Right hindlimb (tissue), 1 donor: Measurements from ENCODE around the gene TERB2.
"Not testable (repeated sequence)": the region's sequence is repeated elsewhere in the genome, so short reads cannot be mapped to it uniquely, and the experiment has no call there.

Experiments used
- DNase-seq: peaks from one replicate; pipeline ENCODE4 v3.0.0-alpha.2; 2018

Gene TERB2

DNA sequence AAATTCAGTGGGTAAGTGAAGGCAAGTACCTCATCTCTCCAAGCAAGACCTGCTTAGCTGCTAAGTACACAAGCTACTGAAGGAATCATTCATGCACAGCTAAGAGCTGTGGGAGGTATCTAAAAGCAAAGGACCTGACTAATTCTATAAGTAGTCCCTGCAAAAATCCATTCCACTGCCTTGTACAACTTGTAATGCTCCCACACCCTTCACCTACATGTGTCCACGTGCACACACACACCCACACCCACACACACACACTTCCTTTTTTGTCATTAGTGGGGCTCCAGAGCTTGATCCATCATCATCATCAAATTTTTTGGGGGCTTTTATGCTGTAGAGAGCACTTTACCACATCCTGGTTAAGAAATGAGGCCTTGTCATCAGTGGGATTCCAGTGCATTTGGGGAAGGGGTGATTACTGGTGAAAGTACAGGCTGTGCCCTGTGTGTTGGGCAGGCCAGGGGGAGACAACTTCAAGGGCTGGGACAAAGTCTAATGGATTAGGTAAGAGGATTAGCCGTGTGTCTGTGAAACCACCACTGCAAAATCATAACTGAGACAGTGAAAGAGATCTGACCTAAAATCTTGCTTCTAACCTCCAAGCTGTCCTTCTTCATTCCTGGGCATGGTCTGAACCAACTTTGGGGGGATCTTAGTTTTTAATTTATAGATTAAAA lies 47.4 kb downstream of the TERB2 start:
- not testable (repeated sequence) for DNase-seq

- not testable (repeated sequence) for DNase-seq
These were observed 48.2 kb downstream of the TERB2 start for GRCh38 chr15:45004590-45005175.

DNA sequence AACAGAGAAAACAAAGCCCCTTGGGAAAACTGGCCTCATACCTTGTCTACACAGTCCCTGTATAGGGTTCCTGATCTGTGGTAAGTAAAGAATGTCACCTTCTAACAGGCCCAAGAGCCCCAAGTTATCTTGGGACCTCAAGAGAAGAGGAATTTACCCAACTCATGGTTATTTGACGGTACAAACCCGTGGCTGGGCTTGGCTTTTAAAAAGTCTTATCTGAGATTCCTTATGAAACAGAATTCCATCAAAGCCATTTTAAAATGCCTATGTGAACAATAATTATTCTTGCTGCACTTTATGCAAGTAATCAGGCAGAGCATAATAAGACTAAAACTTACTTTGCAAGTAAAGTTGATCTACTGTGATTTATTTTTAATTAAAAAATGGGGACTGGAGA lies 52.6 kb downstream of the TERB2 start:
- no peak for DNase-seq

DNA sequence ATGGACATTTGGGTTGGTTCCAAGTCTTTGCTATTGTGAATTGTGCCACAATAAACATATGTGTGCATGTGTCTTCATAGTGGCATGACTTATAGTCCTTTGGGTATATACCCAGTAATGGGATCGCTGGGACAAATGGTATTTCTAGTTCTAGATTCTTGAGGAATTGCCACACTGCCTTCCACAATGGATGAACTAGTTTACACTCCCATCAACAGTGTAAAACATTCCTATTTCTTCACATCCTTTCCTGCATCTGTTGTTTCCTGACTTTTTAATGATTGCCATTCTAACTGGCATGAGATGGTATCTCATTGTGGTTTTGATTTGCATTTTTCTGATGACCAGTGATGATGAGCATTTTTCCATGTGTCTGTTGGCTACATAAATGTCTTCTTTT lies 58.6 kb downstream of the TERB2 start:
- not testable (repeated sequence) for DNase-seq

DNA sequence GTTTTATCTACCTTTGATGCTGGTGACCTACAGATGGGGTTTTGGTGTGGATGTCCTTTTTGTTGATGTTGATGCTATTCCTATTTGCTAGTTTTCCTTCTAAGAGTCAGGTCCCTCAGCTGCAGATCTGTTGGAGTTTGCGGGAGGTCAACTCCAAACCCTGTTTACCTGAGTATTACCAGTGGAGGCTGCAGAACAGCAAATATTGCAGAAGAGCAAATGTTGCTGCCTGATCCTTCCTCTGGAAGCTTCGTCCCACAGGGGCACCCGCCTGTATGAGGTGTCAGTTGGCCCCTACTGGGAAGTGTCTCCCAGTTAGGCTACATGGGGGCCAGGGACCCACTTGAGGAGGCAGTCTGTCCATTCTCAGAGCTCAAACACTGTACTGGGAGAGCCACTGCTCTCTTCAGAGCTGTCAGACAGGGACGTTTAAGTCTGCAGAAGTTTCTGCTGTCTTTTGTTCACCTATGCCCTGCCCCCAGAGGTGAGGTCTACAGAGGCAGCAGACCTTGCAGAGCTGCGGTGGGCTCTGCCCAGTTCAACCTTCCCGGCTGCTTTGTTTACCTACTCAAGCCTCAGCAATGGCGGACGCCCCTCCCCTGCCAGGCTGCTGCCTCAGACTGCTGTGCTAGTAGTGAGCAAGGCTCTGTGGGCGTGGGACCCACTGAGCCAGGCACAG lies 63.9 kb downstream of the TERB2 start:
- not testable (repeated sequence) for DNase-seq

DNA sequence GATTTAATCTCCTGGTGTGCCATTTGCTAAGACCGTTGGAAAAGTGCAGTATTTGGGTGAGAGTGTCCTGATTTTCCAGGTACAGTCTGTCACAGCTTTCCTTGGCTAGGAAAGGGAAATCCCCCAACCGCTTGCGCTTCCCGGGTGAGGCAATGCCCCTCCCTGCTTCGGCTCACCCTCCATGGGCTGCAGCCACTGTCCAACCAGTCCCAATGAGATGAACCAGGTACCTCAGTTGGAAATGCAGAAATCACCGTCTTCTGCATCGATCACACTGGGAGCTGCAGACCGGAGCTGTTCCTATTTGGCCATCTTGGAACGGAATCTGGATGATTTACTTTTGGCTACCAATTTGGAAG lies 64.4 kb downstream of the TERB2 start:
- DNase-seq = not testable (repeated sequence)

GRCh38 chr15:45021348-45021747 lies 64.9 kb downstream of the TERB2 start:
- no peak for DNase-seq

DNA sequence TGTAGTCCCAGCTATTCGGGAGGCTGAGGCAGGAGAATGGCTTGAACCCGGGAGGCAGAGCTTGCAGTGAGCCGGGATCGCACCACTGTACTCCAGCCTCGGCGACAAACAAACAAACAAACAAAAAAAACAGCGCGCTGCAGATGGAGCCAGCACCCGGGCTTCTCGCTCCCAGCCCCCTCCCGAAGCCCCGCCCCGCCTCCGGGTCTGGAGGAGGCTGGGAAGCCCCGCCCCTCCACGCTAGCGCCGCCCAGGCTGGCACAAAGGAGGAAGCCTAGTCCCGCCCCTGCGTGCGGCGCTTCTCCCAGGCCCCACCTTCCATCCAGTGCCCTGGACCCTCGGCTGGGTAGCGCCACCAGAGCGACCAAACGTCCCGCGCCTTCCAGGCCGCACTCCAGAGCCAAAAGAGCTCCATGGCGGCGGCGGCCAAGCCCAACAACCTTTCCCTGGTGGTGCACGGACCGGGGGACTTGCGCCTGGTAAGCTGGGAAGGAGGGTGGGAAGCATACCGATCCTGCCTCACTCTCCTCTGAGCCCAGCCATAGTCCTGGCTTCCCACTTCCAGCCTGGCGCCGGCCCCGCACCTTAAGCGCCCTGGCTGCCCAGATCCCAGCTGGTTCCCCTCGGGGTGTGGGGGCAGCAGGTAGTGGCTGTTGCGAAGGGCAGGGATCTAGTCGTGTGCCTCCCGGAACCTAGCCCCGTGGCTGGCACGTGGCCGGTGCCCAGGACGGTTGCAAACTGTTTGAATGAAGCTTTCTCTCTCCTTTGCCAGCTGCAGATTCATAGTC lies 66.6 kb downstream of the TERB2 start, which contains the start of gene SORD:
TSS of gene SORD (plus strand) at position 325 of the 788 bp plus-strand sequence. CDS start at position 414, 89 bp downstream.
- peak; percentile 94 for DNase-seq

- no peak for DNase-seq
These were observed 67.3 kb downstream of the TERB2 start for GRCh38 chr15:45023659-45024225.

GRCh38 chr15:45024649-45025048 lies 68.2 kb downstream of the TERB2 start:
- DNase-seq = not testable (repeated sequence)

GRCh38 chr15:45025627-45026026 lies 69.1 kb downstream of the TERB2 start:
- not testable (repeated sequence) for DNase-seq

DNA sequence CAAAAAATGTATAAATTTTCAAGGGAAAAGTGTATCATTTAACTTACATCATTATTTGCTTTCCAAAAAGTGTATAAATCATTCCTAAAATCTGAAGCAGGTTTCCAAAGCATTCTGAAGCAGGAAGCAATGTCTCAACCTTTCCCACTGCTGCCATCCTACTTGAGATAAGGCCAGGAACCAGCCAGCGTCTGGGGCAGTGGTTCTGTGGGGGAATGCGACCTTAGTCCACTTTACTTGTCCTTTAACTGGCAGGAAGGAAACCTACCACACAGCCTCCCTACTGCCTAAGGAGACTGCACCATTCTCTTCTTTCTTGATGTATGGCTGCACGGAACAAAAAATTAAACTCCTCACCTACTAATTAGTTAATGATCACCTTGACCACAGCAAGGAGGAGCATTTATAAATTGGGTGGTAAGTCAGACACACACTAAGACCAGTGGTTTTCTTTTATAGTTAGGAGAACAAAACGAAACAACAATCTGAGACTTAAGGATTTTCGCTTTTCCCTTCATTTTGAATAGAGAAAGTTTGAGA lies 70.2 kb downstream of the TERB2 start:
- DNase-seq = no peak

DNA sequence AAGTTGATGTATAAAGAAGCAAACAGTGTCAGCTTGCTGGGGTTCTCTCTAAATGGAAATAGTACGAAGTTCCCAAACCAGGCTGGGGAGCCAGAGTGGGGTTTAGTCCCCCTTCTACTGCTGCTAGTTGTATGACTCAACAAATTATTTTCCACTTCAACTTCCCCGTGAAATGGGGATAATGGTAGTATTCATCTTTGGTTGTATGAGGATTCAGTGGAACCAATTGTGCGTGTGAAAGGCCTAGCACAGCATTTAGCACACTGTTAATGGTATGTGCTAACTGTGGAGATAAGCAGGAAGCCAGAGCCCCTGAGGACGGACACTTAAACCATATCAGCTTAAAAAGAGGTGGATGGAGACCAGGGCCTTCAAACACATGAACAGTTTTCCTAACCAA lies 70.7 kb downstream of the TERB2 start:
- DNase-seq = no peak
